ENCODE measurements around the gene ARHGAP33. TPM values are rescaled to one million over a fixed set of nuclear protein-coding genes. Genes with fewer than 3 reads are reported as not detected.
A peak's percentile ranks its signal among the peaks of the same experiment; 100 is the strongest.

The ARHGAP33 gene
- polyA plus RNA-seq, 2 of the 4 experiments (the other 2 are of a cell fraction): 0.84 to 6.1 TPM

GRCh38 chr19:35780717-35781116, 5.4 kb downstream of the ARHGAP33 start:
- DNase-seq (ENCODE audit: low read depth in 1 of 2, low spot score in 1 of 2): no peak
- peaks cover 9% of the 10 kb centered on the region for H3K4me1 ChIP-seq
- H3K27ac ChIP-seq: no peak overlapping the region
- H3K9me3 ChIP-seq: no peaks in the 10 kb centered on the region
- no peak for ATAC-seq
- FAIRE-seq: no peak
- POLR2A ChIA-PET: interaction anchor here (0.9 kb wide), 1 partner anchor 32 kb away, joined by 4 read pairs; the partner anchor contains the start of gene LIN37
- CTCF ChIA-PET: interaction anchor here (0.8 to 1.1 kb wide), 3 partner anchors 8 to 39 kb away, joined by 3 to 4 read pairs (median 3); no protein-coding TSS in a partner anchor
- TF ChIP-seq MAX (IDR thresholded peaks at IDR 0.05) (no peak), POLR2A (IDR thresholded peaks at IDR 0.05; ENCODE audit: low read length) (no peak), EHF (CRISPR knock-in tag; IDR thresholded peaks at IDR 0.05) (no peak), EP300 (IDR thresholded peaks at IDR 0.05) (no peak), CHD4 (IDR thresholded peaks at IDR 0.05; ENCODE audit: borderline replicate concordance) (no peak), FOSB (CRISPR knock-in tag; IDR thresholded peaks at IDR 0.05) (no peak), GATA3 (IDR thresholded peaks at IDR 0.05; ENCODE audit: borderline replicate concordance) (no peak)
- H3K4me3 ChIP-seq: no peak overlapping the region
- no peak overlapping the region for H3K4me2 ChIP-seq
- WGBS (ENCODE audit: missing lambda C conversion rate): 91% methylated on average over 18 of the region's 20 CpGs

GRCh38 chr19:35781650-35782049, 6.3 kb downstream of the ARHGAP33 start:
- ATAC-seq (peak in 1 of 2 experiments; percentile 11; a peak in 2 of 6 replicates), DNase-seq (ENCODE audit: low read depth in 1 of 2, low spot score in 1 of 2) (no peak), FAIRE-seq (no peak)
- H3K4me2 ChIP-seq: no peak overlapping the region
- H3K4me1 ChIP-seq: no peaks in the 10 kb centered on the region
- H3K4me3 ChIP-seq: no peak overlapping the region
- ChIA-PET POLR2A (no interaction called here), CTCF (interaction anchor here (1.2 to 1.7 kb wide), 2 partner anchors 8 to 13 kb away, joined by 3 to 5 read pairs; no protein-coding TSS in a partner anchor)
- H3K9me3 ChIP-seq: no peaks in the 10 kb centered on the region
- 75% methylated on average over 9 of the region's 9 CpGs for WGBS (ENCODE audit: missing lambda C conversion rate)
- H3K27ac ChIP-seq: no peak overlapping the region
- TF ChIP-seq KDM5A (IDR thresholded peaks at IDR 0.05) (no peak), RARB (CRISPR knock-in tag; IDR thresholded peaks at IDR 0.05) (no peak), FOSL2 (IDR thresholded peaks at IDR 0.05) (no peak), FOSL2 (CRISPR knock-in tag; IDR thresholded peaks at IDR 0.05) (no peak), HEYL (CRISPR knock-in tag; IDR thresholded peaks at IDR 0.05) (no peak), ATOH8 (CRISPR knock-in tag; IDR thresholded peaks at IDR 0.05; ENCODE audit: low read depth) (no peak), USF2 (IDR thresholded peaks at IDR 0.05) (no peak), JUNB (IDR thresholded peaks at IDR 0.05) (no peak), PHF8 (IDR thresholded peaks at IDR 0.05; ENCODE audit: borderline replicate concordance, low read depth) (no peak), RAD21 (conservative IDR thresholded peaks at IDR 0.05 in 1 of 2, IDR thresholded peaks at IDR 0.05 in 1 of 2) (no peak), EHF (CRISPR knock-in tag; IDR thresholded peaks at IDR 0.05) (no peak), TP53 (CRISPR knock-in tag; IDR thresholded peaks at IDR 0.05) (no peak), BCL3 (IDR thresholded peaks at IDR 0.05) (no peak), KDM1A (IDR thresholded peaks at IDR 0.05; ENCODE audit: low read depth) (no peak), CHD2 (IDR thresholded peaks at IDR 0.05; ENCODE audit: low read length, partially characterized antibody) (no peak), FOSB (CRISPR knock-in tag; IDR thresholded peaks at IDR 0.05) (no peak), NFE2L2 (conservative IDR thresholded peaks at IDR 0.05; ENCODE audit: low read length) (no peak), BHLHE40 (IDR thresholded peaks at IDR 0.05; ENCODE audit: low read depth, low read length) (no peak)

GRCh38 chr19:35782589-35782988, 7.2 kb downstream of the ARHGAP33 start:
- no peak for FAIRE-seq
- ChIA-PET CTCF (interaction anchor here (1.2 to 1.7 kb wide), 2 partner anchors 9 to 12 kb away, joined by 3 to 5 read pairs; no protein-coding TSS in a partner anchor), POLR2A (no interaction called here)
- TF ChIP-seq ELK1 (IDR thresholded peaks at IDR 0.05; ENCODE audit: low read depth, low read length) (no peak), TP53 (CRISPR knock-in tag; IDR thresholded peaks at IDR 0.05) (no peak), ATOH8 (CRISPR knock-in tag; IDR thresholded peaks at IDR 0.05; ENCODE audit: low read depth) (no peak), NPAS2 (CRISPR knock-in tag; IDR thresholded peaks at IDR 0.05; ENCODE audit: borderline replicate concordance) (no peak), EP300 (IDR thresholded peaks at IDR 0.05) (no peak), NR3C1 (IDR thresholded peaks at IDR 0.05) (no peak), ESRRA (IDR thresholded peaks at IDR 0.05; ENCODE audit: borderline replicate concordance, low read length) (no peak), RAD21 (conservative IDR thresholded peaks at IDR 0.05 in 1 of 2, IDR thresholded peaks at IDR 0.05 in 1 of 2) (no peak), E2F6 (IDR thresholded peaks at IDR 0.05; ENCODE audit: borderline replicate concordance, low read depth) (no peak)
- no peak for ATAC-seq
- no peak overlapping the region for H3K4me3 ChIP-seq
- 89% methylated on average over 12 of the region's 12 CpGs for WGBS (ENCODE audit: missing lambda C conversion rate)
- no peaks in the 10 kb centered on the region for H3K4me1 ChIP-seq
- H3K4me2 ChIP-seq: no peak overlapping the region
- no peak for DNase-seq (ENCODE audit: low read depth in 1 of 2, low spot score in 1 of 2)
- no peaks in the 10 kb centered on the region for H3K9me3 ChIP-seq
- H3K27ac ChIP-seq: no peak overlapping the region

All from A549 (cell line).